ENCODE measurements around the gene TREX2.
A peak's percentile ranks its signal among the peaks of the same experiment; 100 is the strongest.

Gene TREX2

DNA sequence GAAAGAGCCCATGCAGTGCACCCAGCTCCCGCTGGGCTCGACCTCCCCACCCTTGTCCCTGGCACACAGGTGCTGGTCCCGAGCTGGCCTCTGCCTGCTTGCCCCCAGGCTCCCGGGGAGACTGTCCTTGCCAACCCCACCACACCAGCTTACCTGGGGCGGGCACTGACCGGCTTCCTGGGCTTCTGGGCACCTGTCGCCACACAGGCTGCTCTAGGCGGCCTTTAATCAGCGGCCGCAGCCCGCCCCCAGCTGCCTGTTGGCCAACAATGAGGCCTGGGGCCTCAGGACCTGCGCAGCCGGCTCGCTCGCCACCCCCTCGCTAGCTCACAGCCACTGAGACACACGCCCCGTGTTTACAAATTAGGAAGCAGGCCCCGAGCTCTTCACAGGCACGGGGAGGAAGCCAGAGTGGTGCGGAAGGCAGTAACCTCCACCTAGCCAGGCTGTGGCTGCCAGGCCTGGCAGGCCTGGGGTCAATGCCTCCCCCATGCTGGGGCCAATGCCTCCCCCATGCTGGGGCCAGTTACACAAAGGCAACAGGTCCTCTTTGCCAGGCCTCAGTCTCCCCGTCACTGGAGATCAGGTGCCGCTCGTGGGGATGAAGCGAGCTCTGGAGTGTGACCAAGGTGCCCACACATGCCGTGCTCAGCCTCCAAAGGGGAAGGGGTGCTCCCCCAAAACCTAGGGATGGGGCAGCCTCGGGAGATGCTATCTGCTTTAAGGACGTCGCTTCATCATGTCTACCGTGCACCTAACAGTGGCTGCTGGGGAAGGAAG lies at the start of gene TREX2:
TSS of gene TREX2 (minus strand) at position 201 of the 780 bp plus-strand sequence. CDS start 626 bp downstream, outside the sequence.
- Histone ChIP-seq H3K27ac (no peak within 1 kb of the TSS), H3K4me1 (no peaks in the 10 kb centered on the region), H2AFZ (no peak within 1 kb of the TSS), H3K4me3 (ENCODE audit: low read depth, low read length) (no peak within 1 kb of the TSS), H3K9ac (no peak within 1 kb of the TSS), H3K4me2 (ENCODE audit: low read length) (no peak within 1 kb of the TSS), H3K36me3 (ENCODE audit: control insufficient read depth, insufficient read depth, low read length) (no peaks in the 10 kb centered on the region), H3K79me2 (no peaks in the 10 kb centered on the region), H3K9me3 (ENCODE audit: control insufficient read depth, low read length) (no peaks in the 10 kb centered on the region), H3K27me3 (ENCODE audit: control insufficient read depth, insufficient read depth, low read length) (no peaks in the 10 kb centered on the region)
- TF ChIP-seq, protein P1, sequence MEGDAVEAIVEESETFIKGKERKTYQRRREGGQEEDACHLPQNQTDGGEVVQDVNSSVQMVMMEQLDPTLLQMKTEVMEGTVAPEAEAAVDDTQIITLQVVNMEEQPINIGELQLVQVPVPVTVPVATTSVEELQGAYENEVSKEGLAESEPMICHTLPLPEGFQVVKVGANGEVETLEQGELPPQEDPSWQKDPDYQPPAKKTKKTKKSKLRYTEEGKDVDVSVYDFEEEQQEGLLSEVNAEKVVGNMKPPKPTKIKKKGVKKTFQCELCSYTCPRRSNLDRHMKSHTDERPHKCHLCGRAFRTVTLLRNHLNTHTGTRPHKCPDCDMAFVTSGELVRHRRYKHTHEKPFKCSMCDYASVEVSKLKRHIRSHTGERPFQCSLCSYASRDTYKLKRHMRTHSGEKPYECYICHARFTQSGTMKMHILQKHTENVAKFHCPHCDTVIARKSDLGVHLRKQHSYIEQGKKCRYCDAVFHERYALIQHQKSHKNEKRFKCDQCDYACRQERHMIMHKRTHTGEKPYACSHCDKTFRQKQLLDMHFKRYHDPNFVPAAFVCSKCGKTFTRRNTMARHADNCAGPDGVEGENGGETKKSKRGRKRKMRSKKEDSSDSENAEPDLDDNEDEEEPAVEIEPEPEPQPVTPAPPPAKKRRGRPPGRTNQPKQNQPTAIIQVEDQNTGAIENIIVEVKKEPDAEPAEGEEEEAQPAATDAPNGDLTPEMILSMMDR (IDR thresholded peaks at IDR 0.05) = no peak

DNA sequence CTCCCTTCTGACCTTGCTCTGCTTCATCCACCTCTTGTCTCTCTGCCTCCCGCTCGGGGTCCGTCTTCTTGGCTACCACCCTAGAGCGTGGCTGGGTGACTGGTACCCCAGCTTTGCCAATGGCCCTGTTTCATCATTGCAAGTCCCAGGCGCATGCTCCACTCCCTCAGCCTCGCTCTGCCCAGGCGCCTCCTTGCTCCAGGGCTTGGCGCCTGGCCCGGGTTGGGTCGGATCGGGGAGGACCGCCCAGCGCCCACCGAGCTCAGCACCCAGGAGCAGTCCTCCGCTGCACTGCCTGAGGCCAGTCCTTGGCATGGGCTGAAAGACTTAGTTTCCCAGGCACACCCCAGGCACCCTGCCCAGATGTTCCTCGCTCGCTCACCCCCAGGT lies 49.5 kb upstream of the TREX2 start:
- H3K9ac ChIP-seq = no peak overlapping the region
- no peaks in the 10 kb centered on the region for H3K4me1 ChIP-seq
- no peak overlapping the region for H3K4me2 ChIP-seq (ENCODE audit: low read length)
- TF ChIP-seq, protein P1 (IDR thresholded peaks at IDR 0.05) = no peak
- H3K4me3 ChIP-seq (ENCODE audit: low read depth, low read length) = no peak overlapping the region
- no peaks in the 10 kb centered on the region for H3K79me2 ChIP-seq
- no peaks in the 10 kb centered on the region for H3K27me3 ChIP-seq (ENCODE audit: control insufficient read depth, insufficient read depth, low read length)
- no peaks in the 10 kb centered on the region for H3K36me3 ChIP-seq (ENCODE audit: control insufficient read depth, insufficient read depth, low read length)
- H3K27ac ChIP-seq = no peak overlapping the region
- no peaks in the 10 kb centered on the region for H3K9me3 ChIP-seq (ENCODE audit: control insufficient read depth, low read length)
- H2AFZ ChIP-seq = no peak overlapping the region

DNA sequence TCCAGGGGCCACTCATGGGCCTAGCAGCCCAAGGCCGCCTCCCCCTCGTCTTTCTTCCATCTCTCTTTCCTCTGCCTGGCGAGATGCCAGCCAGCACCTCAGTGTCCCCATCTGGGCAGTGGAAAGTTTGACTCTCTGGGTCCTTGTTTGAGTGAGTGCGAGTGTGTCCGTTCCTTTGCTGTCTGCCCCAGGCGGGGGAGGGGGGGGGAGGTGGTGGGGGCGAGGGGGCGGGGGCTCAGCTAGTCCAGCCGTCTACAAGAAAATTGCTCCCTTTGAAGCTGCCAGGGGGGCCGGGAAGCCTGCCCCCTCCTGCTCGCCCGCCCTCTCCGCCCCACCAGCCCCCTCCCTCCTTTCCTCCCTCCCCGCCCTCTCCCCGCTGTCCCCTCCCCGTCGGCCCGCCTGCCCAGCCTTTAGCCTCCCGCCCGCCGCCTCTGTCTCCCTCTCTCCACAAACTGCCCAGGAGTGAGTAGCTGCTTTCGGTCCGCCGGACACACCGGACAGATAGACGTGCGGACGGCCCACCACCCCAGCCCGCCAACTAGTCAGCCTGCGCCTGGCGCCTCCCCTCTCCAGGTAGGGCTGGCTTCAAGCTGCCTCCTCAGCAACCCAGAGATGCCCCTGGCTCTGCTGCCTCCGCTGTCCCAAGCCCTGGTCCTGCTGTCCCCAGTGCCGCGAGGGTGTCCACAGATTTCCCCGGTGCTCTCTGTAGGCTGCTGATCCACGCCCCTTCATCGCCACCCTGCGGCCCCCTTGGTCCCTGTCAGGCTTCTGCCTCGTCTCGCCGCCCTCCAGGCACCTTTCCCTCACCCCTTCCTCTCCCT lies 48.9 kb upstream of the TREX2 start, which contains the start of gene BGN:
TSS of gene BGN (plus strand) at position 440 of the 821 bp plus-strand sequence. CDS start 9,652 bp downstream, outside the sequence.
- H3K9me3 ChIP-seq (ENCODE audit: control insufficient read depth, low read length) = no peaks in the 10 kb centered on the region
- H3K4me2 ChIP-seq (ENCODE audit: low read length) = peak within 1 kb of the TSS; percentile 26
- H3K4me1 ChIP-seq = no peaks in the 10 kb centered on the region
- H3K4me3 ChIP-seq (ENCODE audit: low read depth, low read length) = no peak within 1 kb of the TSS
- no peaks in the 10 kb centered on the region for H3K27me3 ChIP-seq (ENCODE audit: control insufficient read depth, insufficient read depth, low read length)
- H3K79me2 ChIP-seq = no peaks in the 10 kb centered on the region
- TF ChIP-seq, protein P1 (IDR thresholded peaks at IDR 0.05) = no peak
- peak within 1 kb of the TSS; percentile 38 for H2AFZ ChIP-seq
- no peak within 1 kb of the TSS for H3K27ac ChIP-seq
- no peak within 1 kb of the TSS for H3K9ac ChIP-seq
- no peaks in the 10 kb centered on the region for H3K36me3 ChIP-seq (ENCODE audit: control insufficient read depth, insufficient read depth, low read length)

DNA sequence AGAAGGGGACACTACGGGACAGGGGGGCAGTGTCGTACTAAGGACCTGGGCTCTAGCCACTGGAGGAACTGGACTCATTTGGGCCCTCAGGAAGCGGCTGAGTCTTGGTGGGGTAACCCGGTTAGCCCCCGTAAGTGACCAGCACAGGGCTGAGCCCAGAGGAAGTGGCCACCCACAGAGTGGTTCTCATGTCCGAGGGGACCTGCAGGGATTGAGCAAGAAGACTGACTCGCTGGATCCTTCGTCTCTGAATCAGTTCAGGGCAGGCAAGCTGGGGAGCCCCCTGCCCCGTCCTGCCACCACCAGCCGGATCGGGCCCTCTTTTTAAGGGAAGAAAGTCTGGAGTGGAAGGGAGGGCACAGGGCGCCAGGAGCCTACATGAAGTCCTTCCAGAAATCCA lies 48.2 kb upstream of the TREX2 start:
- Histone ChIP-seq H3K9me3 (ENCODE audit: control insufficient read depth, low read length) (no peaks in the 10 kb centered on the region), H3K36me3 (ENCODE audit: control insufficient read depth, insufficient read depth, low read length) (no peaks in the 10 kb centered on the region), H3K4me2 (ENCODE audit: low read length) (no peak overlapping the region), H3K9ac (no peak overlapping the region), H3K27ac (no peak overlapping the region), H2AFZ (no peak overlapping the region), H3K4me1 (no peaks in the 10 kb centered on the region), H3K4me3 (ENCODE audit: low read depth, low read length) (no peak overlapping the region), H3K79me2 (no peaks in the 10 kb centered on the region), H3K27me3 (ENCODE audit: control insufficient read depth, insufficient read depth, low read length) (no peaks in the 10 kb centered on the region)
- TF ChIP-seq, protein P1 (IDR thresholded peaks at IDR 0.05) = no peak
